ENCODE data around the gene B9D1.

The B9D1 gene

GRCh38 chr17:19338031-19338990 lies 24.2 kb downstream of the B9D1 start:
- DNase-seq (ENCODE audit: low spot score), result peak; percentile 39

GRCh38 chr17:19337712-19338023 lies 24.9 kb downstream of the B9D1 start:
- no peak for DNase-seq (ENCODE audit: low spot score)

GRCh38 chr17:19336938-19337711 lies 25.4 kb downstream of the B9D1 start:
- DNase-seq (ENCODE audit: low spot score), result no peak

GRCh38 chr17:19335951-19336631 lies 26.4 kb downstream of the B9D1 start:
- no peak for DNase-seq (ENCODE audit: low spot score)

GRCh38 chr17:19334331-19334730 lies 28.2 kb downstream of the B9D1 start:
- no peak for DNase-seq (ENCODE audit: low spot score)

GRCh38 chr17:19333736-19334290 lies 28.7 kb downstream of the B9D1 start:
- DNase-seq (ENCODE audit: low spot score), result no peak

- no peak for DNase-seq (ENCODE audit: low spot score)
Measured at GRCh38 chr17:19333132-19333440, 29.4 kb downstream of the B9D1 start.

- DNase-seq (ENCODE audit: low spot score), result no peak
Measured at GRCh38 chr17:19332371-19333131, 30.0 kb downstream of the B9D1 start.

GRCh38 chr17:19331543-19332245 lies 30.8 kb downstream of the B9D1 start:
- no peak for DNase-seq (ENCODE audit: low spot score)

- DNase-seq (ENCODE audit: low spot score), result peak; percentile 90
Measured at GRCh38 chr17:19331134-19331533, 31.4 kb downstream of the B9D1 start.

- DNase-seq (ENCODE audit: low spot score), result no peak
Measured at GRCh38 chr17:19330271-19330670, 32.3 kb downstream of the B9D1 start.

- DNase-seq (ENCODE audit: low spot score), result no peak
Measured at GRCh38 chr17:19329839-19330238, 32.7 kb downstream of the B9D1 start.

GRCh38 chr17:19329136-19329535 lies 33.4 kb downstream of the B9D1 start:
- DNase-seq (ENCODE audit: low spot score), result no peak

- DNase-seq (ENCODE audit: low spot score), result no peak
Measured at GRCh38 chr17:19328441-19329061, 34.0 kb downstream of the B9D1 start.

- peak; percentile 77 for DNase-seq (ENCODE audit: low spot score)
Measured at GRCh38 chr17:19327031-19327783, 35.3 kb downstream of the B9D1 start.

- no peak for DNase-seq (ENCODE audit: low spot score)
Measured at GRCh38 chr17:19325542-19325941, 37.0 kb downstream of the B9D1 start.

GRCh38 chr17:19322861-19323260 lies 39.7 kb downstream of the B9D1 start:
- DNase-seq (ENCODE audit: low spot score), result no peak

- no peak for DNase-seq (ENCODE audit: low spot score)
Measured at GRCh38 chr17:19322129-19322505, 40.4 kb downstream of the B9D1 start.

GRCh38 chr17:19321481-19322128 lies 40.9 kb downstream of the B9D1 start:
- DNase-seq (ENCODE audit: low spot score), result no peak
